Lung (tissue), 12 donors: Measurements from ENCODE around the gene FOSL1. TPM values are rescaled to one million over a fixed set of nuclear protein-coding genes. Genes with fewer than 3 reads are reported as not detected.

Experiments
- ATAC-seq: fragments of 200-7000 bp; cut with Tn5 transposase; one replicate; pipeline ENCODE4 v1.9.1; 2020; ENCODE audit warnings: moderate number of reproducible peaks; ENCODE audit not compliant: insufficient read depth, low FRiP score
- DNase-seq, 3 donors: peaks; one replicate each; pipeline ENCODE4 v3.0.0-alpha.2; 2013 to 2017
- H3K27ac ChIP-seq, 2 donors: one replicate each; pipeline ENCODE4 v1.5.1; 2013; ENCODE audit warnings: mild to moderate bottlenecking in 2 of 2, moderate library complexity in 2 of 2, control low read depth in 1 of 2, inconsistent platforms in 1 of 2, low read depth in 1 of 2, low read length in 1 of 2
- H3K27me3 ChIP-seq, 3 donors: one replicate each; pipeline ENCODE4 v1.5.1; 2013; ENCODE audit warnings: low read length in 2 of 3; ENCODE audit not compliant: control insufficient read depth in 3 of 3, insufficient read depth in 3 of 3
- H3K36me3 ChIP-seq, 4 donors: one replicate each; pipeline ENCODE4 v1.5.1; 2013; ENCODE audit warnings: low read length in 4 of 4, mild to moderate bottlenecking in 1 of 4, moderate library complexity in 1 of 4; ENCODE audit not compliant: control insufficient read depth in 4 of 4, insufficient read depth in 4 of 4
- H3K4me1 ChIP-seq, 5 donors: one replicate each; pipeline ENCODE4 v1.5.1; 2013; ENCODE audit warnings: low read length in 5 of 5, mild to moderate bottlenecking in 2 of 5, moderate library complexity in 1 of 5; ENCODE audit not compliant: control insufficient read depth in 5 of 5, insufficient read depth in 5 of 5
- H3K4me3 ChIP-seq: one replicate; pipeline ENCODE4 v1.5.1; 2013; ENCODE audit warnings: mild to moderate bottlenecking, control low read depth, moderate library complexity
- H3K9ac ChIP-seq, 2 donors: one replicate each; pipeline ENCODE4 v1.5.1; 2013; ENCODE audit warnings: low read length in 2 of 2, control low read depth in 1 of 2; ENCODE audit not compliant: insufficient read depth in 1 of 2
- H3K9me3 ChIP-seq, 4 donors: one replicate each; pipeline ENCODE4 v1.5.1; 2013; ENCODE audit warnings: low read length in 3 of 4, mild to moderate bottlenecking in 1 of 4, moderate library complexity in 1 of 4; ENCODE audit not compliant: control insufficient read depth in 4 of 4, insufficient read depth in 3 of 4
- CTCF ChIP-seq: IDR thresholded peaks from 2 replicates; pipeline ENCODE4 v1.5.1; 2012; ENCODE audit warnings: mild to moderate bottlenecking; ENCODE audit errors: control extremely low read depth, extremely low read depth
- WGBS, 2 donors: extraction: QIAGEN DNeasy Blood & Tissue Kit; methylation state at CpG; one replicate each; pipeline ENCODE4 v1.1.7; 2013; 5-methylcytosine and 5-hydroxymethylcytosine counted together
- polyA plus RNA-seq, 2 donors: library from polyadenylated mRNA; stranded (reverse); fragments of 200-250 nt; gene quantifications; one replicate each; pipeline ENCODE4 v1.2.1, GENCODE V29; 2013
- total RNA-seq, 2 donors: library from RNA; depleted of rRNA in 1 of 2; stranded (reverse); fragments of >200 nt in 1 of 2; gene quantifications; one replicate each; pipeline ENCODE4 v1.2.1, GENCODE V29; 2014 to 2021
- donor health status: control.
- donor health status: control.
- donor health status: Bipolar disorder and iron deficiency.
- donor health status: healthy.
- donor health status: DM: yes; HTN: yes; CAD: no.

Gene FOSL1
- total and polyA plus RNA-seq, 4 donors = 0.43 to 19.9 (median 15.3) TPM

- Histone ChIP-seq H3K4me3 (peak overlapping the region; percentile 77), H3K9me3 (no peaks in the 10 kb centered on the region), H3K27me3 (no peaks in the 10 kb centered on the region), H3K27ac (no peak overlapping the region), H3K9ac (peak overlapping the region in 1 of 2 donors; percentile 42), H3K36me3 (peaks cover 0 to 34% (median 14%) of the 10 kb centered on the region in 4 donors), H3K4me1 (peaks cover 9 to 33% (median 18%) of the 10 kb centered on the region in 5 donors)
- 55 to 76% methylated on average over 15 of the region's 15 CpGs for WGBS, 2 donors
- DNase-seq (no peak), ATAC-seq (no peak)
- no peak for TF ChIP-seq CTCF
Measured at GRCh38 chr11:65920372-65920802, 20.2 kb upstream of the FOSL1 start.

GRCh38 chr11:65919573-65920371 is 19.6 kb upstream of the FOSL1 start:
- Histone ChIP-seq H3K9ac (peak overlapping the region; percentile 37 to 42), H3K4me3 (peak overlapping the region; percentile 77), H3K4me1 (peaks cover 9 to 39% (median 18%) of the 10 kb centered on the region in 5 donors), H3K9me3 (no peaks in the 10 kb centered on the region), H3K36me3 (peaks cover 0 to 33% (median 14%) of the 10 kb centered on the region in 4 donors), H3K27ac (peak overlapping the region; percentile 78 to 82), H3K27me3 (no peaks in the 10 kb centered on the region)
- 1% methylated on average over 48 to 60 of the region's 60 CpGs for WGBS, 2 donors
- peak in 1 of 3 donors; percentile 40 for DNase-seq
- ATAC-seq = peak; percentile 3
- TF ChIP-seq CTCF = no peak

GRCh38 chr11:65919141-65919572 is 19.0 kb upstream of the FOSL1 start, which contains the start of gene DRAP1:
Gene DRAP1 (plus strand): TSS chr11:65919426. CDS start chr11:65919502, 76 bp downstream.
- no peaks in the 10 kb centered on the region for H3K9me3 ChIP-seq
- no peaks in the 10 kb centered on the region for H3K27me3 ChIP-seq
- 1% methylated on average over 31 to 59 of the region's 59 CpGs for WGBS, 2 donors
- peak; percentile 19 for TF ChIP-seq CTCF
- peak; percentile 98 to 100 (median 99) for DNase-seq
- peak within 1 kb of the TSS; percentile 74 to 96 for H3K9ac ChIP-seq
- H3K4me1 ChIP-seq = peaks cover 9 to 41% (median 18%) of the 10 kb centered on the region in 5 donors
- H3K4me3 ChIP-seq = peak within 1 kb of the TSS; percentile 93
- ATAC-seq = peak; percentile 92
- H3K36me3 ChIP-seq = peaks cover 0 to 31% (median 13%) of the 10 kb centered on the region in 4 donors
- H3K27ac ChIP-seq = peak within 1 kb of the TSS; percentile 90 to 95
